PC-9 (cell line): Measurements from ENCODE around the gene XRCC4. TPM values are rescaled to one million over a fixed set of nuclear protein-coding genes. Genes with fewer than 3 reads are reported as not detected.

ENCODE experiments used
- BruUV-seq: library from RNA; stranded (reverse); fragments of 400-500 nt; replicated peaks from 2 replicates; lab custom pipeline; 2021; lab: Mats Ljungman, UMichigan
- CTCF ChIA-PET: fragments of 300-600 bp; sonication (Branson Sonifier 250); formaldehyde crosslinking; loops from one replicate; lab custom pipeline; 2022; ENCODE audit warnings: antibody characterized with exemption; lab: Charles Lee
- POLR2A ChIA-PET: fragments of 300-600 bp; sonication (Branson Sonifier 250); formaldehyde crosslinking; loops from one replicate; lab custom pipeline; 2022; ENCODE audit warnings: antibody characterized with exemption; ENCODE audit not compliant: unreplicated experiment; lab: Charles Lee
- DNase-seq, 2 experiments: peaks; one replicate each; pipeline versions ENCODE4 v3.0.0 to v3.0.0-alpha.2; 2015 to 2022; ENCODE audit warnings: mixed read lengths in 1 of 2
- H2AFZ ChIP-seq: fragments of 200-600 bp; sonication (generic); 2 replicates; pipeline ENCODE4 v1.8.1; 2017; ENCODE audit warnings: antibody characterized with exemption
- H3F3A ChIP-seq: fragments of 200-600 bp; sonication (generic); 2 replicates; pipeline ENCODE4 v1.8.1; 2017; ENCODE audit warnings: antibody characterized with exemption, mild to moderate bottlenecking, low read depth; ENCODE audit not compliant: insufficient read depth
- H3K27ac ChIP-seq: fragments of 200-600 bp; sonication (generic); 2 replicates; pipeline ENCODE4 v1.6.1; 2016; ENCODE audit warnings: mixed run types
- H3K27me3 ChIP-seq: fragments of 200-600 bp; sonication (generic); 2 replicates; pipeline ENCODE4 v1.6.1; 2016; ENCODE audit warnings: low read depth, mixed run types; ENCODE audit not compliant: insufficient read depth
- H3K36me3 ChIP-seq: fragments of 200-600 bp; sonication (generic); 2 replicates; pipeline ENCODE4 v1.6.1; 2016; ENCODE audit warnings: low read depth, mixed run types
- H3K4me1 ChIP-seq: fragments of 200-600 bp; sonication (generic); replicated peaks from 2 replicates; pipeline ENCODE4 v1.6.1; 2016; ENCODE audit warnings: mixed run types; ENCODE audit not compliant: insufficient read depth
- H3K4me2 ChIP-seq: fragments of 200-600 bp; sonication (generic); 2 replicates; pipeline ENCODE4 v1.6.1; 2017; ENCODE audit warnings: mixed run types
- H3K4me3 ChIP-seq: fragments of 200-600 bp; sonication (generic); 2 replicates; pipeline ENCODE4 v1.6.1; 2016; ENCODE audit warnings: mixed run types
- H3K79me2 ChIP-seq: fragments of 200-600 bp; sonication (generic); 2 replicates; pipeline ENCODE4 v1.6.1; 2017; ENCODE audit warnings: low read depth, mixed run types
- H3K9me2 ChIP-seq: fragments of 200-600 bp; sonication (generic); 2 replicates; pipeline ENCODE4 v1.8.1; 2017; ENCODE audit warnings: mild to moderate bottlenecking; ENCODE audit not compliant: insufficient read depth
- H3K9me3 ChIP-seq: fragments of 200-600 bp; sonication (generic); 2 replicates; pipeline ENCODE4 v1.8.1; 2016; ENCODE audit warnings: low read depth; ENCODE audit not compliant: insufficient read depth
- H4K20me1 ChIP-seq: fragments of 200-600 bp; sonication (generic); 2 replicates; pipeline ENCODE4 v1.8.1; 2017; ENCODE audit not compliant: insufficient read depth
- EZH2 ChIP-seq: fragments of 200-600 bp; sonication (generic); IDR thresholded peaks from 2 replicates; pipeline ENCODE4 v1.8.0; 2017; ENCODE audit warnings: antibody characterized with exemption, low read depth
- intact Hi-C: fragments of 100-400 bp; cut with micrococcal nuclease; formaldehyde crosslinking; loops from one replicate; pipeline ENCODE4 v1.10.0; 2022; ENCODE audit not compliant: unreplicated experiment
- total RNA-seq: library from RNA; stranded (reverse); gene quantifications from 2 replicates; pipeline ENCODE4 v1.2.3, GENCODE V29; 2021
- TF ChIP-seq, protein P1 (sequence below): fragments of 200-600 bp; sonication (generic); conservative IDR thresholded peaks from 2 replicates; pipeline ENCODE4 v1.6.1; 2017; ENCODE audit warnings: mixed run types, antibody characterized with exemption, mild to moderate bottlenecking, moderate library complexity

XRCC4 gene
- total RNA-seq, 1 experiment from 2014 or later = 12.2 TPM

DNA sequence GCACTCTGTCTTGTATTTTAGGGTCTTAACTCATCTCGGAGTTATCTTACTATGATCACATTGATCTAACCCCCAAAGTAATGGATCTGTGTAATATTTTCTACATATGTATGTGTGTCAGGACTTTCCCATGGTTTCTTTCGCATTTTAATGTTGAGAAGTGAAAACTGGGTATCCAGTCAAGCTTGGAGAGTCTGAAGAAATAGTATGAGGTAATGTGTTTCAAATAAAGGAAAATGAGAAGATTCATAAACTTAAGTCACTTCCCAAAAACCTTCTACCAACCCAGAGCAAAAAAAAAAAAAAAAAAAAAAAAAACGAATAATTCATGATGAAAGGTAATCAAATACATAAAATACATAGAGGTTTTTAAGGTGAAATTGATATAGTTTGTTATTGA, 206.4 kb downstream of the XRCC4 start:
- H3K27me3 ChIP-seq = no peaks in the 10 kb centered on the region
- TF ChIP-seq, protein P1, sequence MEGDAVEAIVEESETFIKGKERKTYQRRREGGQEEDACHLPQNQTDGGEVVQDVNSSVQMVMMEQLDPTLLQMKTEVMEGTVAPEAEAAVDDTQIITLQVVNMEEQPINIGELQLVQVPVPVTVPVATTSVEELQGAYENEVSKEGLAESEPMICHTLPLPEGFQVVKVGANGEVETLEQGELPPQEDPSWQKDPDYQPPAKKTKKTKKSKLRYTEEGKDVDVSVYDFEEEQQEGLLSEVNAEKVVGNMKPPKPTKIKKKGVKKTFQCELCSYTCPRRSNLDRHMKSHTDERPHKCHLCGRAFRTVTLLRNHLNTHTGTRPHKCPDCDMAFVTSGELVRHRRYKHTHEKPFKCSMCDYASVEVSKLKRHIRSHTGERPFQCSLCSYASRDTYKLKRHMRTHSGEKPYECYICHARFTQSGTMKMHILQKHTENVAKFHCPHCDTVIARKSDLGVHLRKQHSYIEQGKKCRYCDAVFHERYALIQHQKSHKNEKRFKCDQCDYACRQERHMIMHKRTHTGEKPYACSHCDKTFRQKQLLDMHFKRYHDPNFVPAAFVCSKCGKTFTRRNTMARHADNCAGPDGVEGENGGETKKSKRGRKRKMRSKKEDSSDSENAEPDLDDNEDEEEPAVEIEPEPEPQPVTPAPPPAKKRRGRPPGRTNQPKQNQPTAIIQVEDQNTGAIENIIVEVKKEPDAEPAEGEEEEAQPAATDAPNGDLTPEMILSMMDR = no peak
- TF ChIP-seq EZH2 = no peak
- CTCF ChIA-PET = no interaction called here
- intact Hi-C loops = no loop called here
- H3K9me2 ChIP-seq = no peaks in the 10 kb centered on the region
- no peak overlapping the region for H3K4me2 ChIP-seq
- H3K27ac ChIP-seq = no peak overlapping the region
- H3K79me2 ChIP-seq = no peaks in the 10 kb centered on the region
- H2AFZ ChIP-seq = no peak overlapping the region
- H3K4me3 ChIP-seq = no peak overlapping the region
- no peaks in the 10 kb centered on the region for H3F3A ChIP-seq
- H3K4me1 ChIP-seq = no peaks in the 10 kb centered on the region
- no peaks in the 10 kb centered on the region for H3K9me3 ChIP-seq
- no peaks in the 10 kb centered on the region for H3K36me3 ChIP-seq
- BruUV-seq = no TSS peak
- no peak for DNase-seq
- POLR2A ChIA-PET = no interaction called here
- no peaks in the 10 kb centered on the region; the same call in none of the 2 replicates for H4K20me1 ChIP-seq

DNA sequence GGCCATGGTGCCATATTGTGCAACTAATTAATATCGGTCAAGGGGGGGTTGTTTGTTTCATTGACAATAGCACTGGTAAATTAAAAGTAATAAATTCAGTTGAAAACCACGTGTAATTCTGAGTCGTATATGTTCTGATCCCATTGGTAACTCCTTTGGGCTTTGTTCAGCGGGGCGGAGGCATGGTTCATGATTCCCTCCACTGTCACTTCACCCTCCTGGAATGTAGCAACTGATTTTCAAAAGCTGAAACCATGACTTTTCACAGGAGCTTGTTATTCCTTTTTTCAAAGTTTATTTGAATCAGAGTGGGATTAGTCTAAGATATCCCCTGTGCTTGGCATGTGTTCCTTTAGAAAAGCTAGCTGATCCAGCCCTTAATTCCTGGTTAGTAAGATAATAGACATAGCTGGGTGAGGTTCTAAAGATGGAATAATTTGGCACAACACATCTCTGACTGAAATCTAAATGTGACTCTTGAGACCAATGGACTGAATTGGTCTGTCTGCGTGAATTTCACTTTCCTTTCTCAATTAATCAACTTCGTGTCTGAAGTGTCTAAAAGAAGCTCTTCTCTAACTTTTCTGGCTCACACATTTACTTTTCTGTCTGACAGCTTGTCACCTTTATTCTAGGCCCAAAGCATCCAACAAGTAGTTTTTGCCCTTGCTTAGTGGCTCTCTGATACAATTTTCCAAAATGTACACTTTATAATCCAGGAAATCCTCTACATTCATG, 208.5 kb downstream of the XRCC4 start:
- no peak for DNase-seq
- TF ChIP-seq, protein P1 = no peak
- TF ChIP-seq EZH2 = no peak
- CTCF ChIA-PET = no interaction called here
- Histone ChIP-seq H3K4me3 (no peak overlapping the region), H3K27ac (no peak overlapping the region), H3F3A (no peaks in the 10 kb centered on the region), H3K4me1 (no peaks in the 10 kb centered on the region), H3K79me2 (no peaks in the 10 kb centered on the region), H3K36me3 (no peaks in the 10 kb centered on the region), H3K4me2 (no peak overlapping the region), H3K9me2 (no peaks in the 10 kb centered on the region), H4K20me1 (no peaks in the 10 kb centered on the region; the same call in 1 of the 2 replicates), H3K9me3 (no peaks in the 10 kb centered on the region), H2AFZ (no peak overlapping the region), H3K27me3 (no peaks in the 10 kb centered on the region)
- no TSS peak for BruUV-seq
- POLR2A ChIA-PET = no interaction called here
- intact Hi-C loops = no loop called here

DNA sequence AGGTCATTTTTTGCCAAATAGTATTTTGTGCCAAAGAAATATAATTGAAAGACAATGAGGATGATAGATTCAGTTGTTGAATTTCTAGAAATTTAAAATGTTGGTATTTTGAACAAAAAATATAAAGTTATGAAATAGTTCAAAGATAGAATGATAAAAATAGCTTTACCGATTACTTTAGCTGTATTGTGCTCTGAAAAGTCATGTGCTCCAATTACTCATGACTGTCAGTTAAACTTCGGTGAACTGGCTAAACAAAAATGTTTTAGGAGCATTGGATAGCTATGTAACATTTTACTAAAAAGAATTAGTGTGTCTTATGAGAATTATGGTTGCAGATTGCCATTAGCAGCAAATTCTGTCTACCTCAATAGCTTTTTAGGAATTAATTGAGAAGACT, 216.9 kb downstream of the XRCC4 start:
- Histone ChIP-seq H3K27ac (no peak overlapping the region), H3K4me2 (no peak overlapping the region), H3K4me3 (no peak overlapping the region), H2AFZ (no peak overlapping the region), H3F3A (no peaks in the 10 kb centered on the region), H3K9me3 (no peaks in the 10 kb centered on the region), H3K36me3 (no peaks in the 10 kb centered on the region), H4K20me1 (no peaks in the 10 kb centered on the region), H3K27me3 (no peaks in the 10 kb centered on the region), H3K9me2 (no peaks in the 10 kb centered on the region), H3K4me1 (no peaks in the 10 kb centered on the region), H3K79me2 (no peaks in the 10 kb centered on the region)
- ChIA-PET POLR2A (no interaction called here), CTCF (no interaction called here)
- BruUV-seq = no TSS peak
- intact Hi-C loops = loop anchor here (1.0 kb wide), 1 partner anchor 9 kb away; no protein-coding TSS in a partner anchor
- no peak for TF ChIP-seq EZH2
- TF ChIP-seq, protein P1 = no peak
- DNase-seq = no peak
